BLaER1 treated with 17β-estradiol and CSF1 and Interleukin-3, amounts not matched to agents 10 nM and 100 nM (cell line): ENCODE data around the gene ZNF445.
A peak's percentile ranks its signal among the peaks of the same experiment; 100 is the strongest.

ENCODE experiments used
- H3K27ac ChIP-seq, 11 experiments: shearing (Covaris generic); formaldehyde crosslinking; 2 replicates each; pipeline ENCODE4 v1.8.1; 2022
- H3K27me3 ChIP-seq, 11 experiments: shearing (Covaris generic); formaldehyde crosslinking; 2 replicates each; pipeline ENCODE4 v1.8.1; 2022
- H3K36me3 ChIP-seq, 11 experiments: shearing (Covaris generic); formaldehyde crosslinking; 2 replicates each; pipeline ENCODE4 v1.8.1; 2022
- H3K4me1 ChIP-seq, 10 experiments: shearing (Covaris generic); formaldehyde crosslinking; 2 replicates each; pipeline ENCODE4 v1.8.1; 2022
- H3K4me2 ChIP-seq, 11 experiments: shearing (Covaris generic); formaldehyde crosslinking; 2 replicates each; pipeline ENCODE4 v1.8.1; 2022
- H3K4me3 ChIP-seq, 10 experiments: shearing (Covaris generic); formaldehyde crosslinking; 2 replicates each; pipeline ENCODE4 v1.8.1; 2022
- H3K9ac ChIP-seq, 11 experiments: shearing (Covaris generic); formaldehyde crosslinking; 2 replicates each; pipeline ENCODE4 v1.8.1; 2022
- H3K9me3 ChIP-seq, 11 experiments: shearing (Covaris generic); formaldehyde crosslinking; replicated peaks in 1 of 11; 2 replicates each; pipeline ENCODE4 v1.8.1; 2022
- H4K20me1 ChIP-seq, 11 experiments: shearing (Covaris generic); formaldehyde crosslinking; 2 replicates each; pipeline ENCODE4 v1.8.1; 2022
- Cebpa-rat ChIP-seq, 11 experiments: shearing (Covaris generic); IDR thresholded peaks; 2 replicates each; pipeline ENCODE4 v1.8.1; 2022

The ZNF445 gene

GRCh38 chr3:44477312-44478030, at the start of gene ZNF445:
Gene ZNF445 (minus strand): TSS chr3:44477670. CDS start chr3:44455549, 22,121 bp downstream.
- H3K27ac ChIP-seq = peak within 1 kb of the TSS; percentile 57 to 88 (median 79)
- peak within 1 kb of the TSS; percentile 66 to 84 (median 80) for H3K4me3 ChIP-seq

DNA sequence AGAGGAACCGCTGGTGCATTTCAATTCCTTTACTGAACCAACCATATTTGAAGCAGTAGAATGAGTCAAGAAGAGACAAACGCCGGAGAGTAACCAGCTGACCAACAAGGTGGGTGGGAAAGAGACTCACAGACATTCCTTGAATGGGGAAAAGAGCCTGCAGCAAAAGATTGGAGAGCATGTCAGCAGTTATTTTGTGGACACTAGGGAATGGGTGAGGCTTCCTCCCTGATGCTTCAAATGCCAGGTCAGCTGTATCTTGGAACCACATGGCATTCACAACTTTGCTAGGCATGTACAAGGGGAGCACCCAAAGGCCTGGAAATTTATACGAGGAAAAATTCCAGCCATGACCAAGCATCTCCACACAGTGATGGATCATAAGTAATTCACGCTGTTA, 47.6 kb upstream of the ZNF445 start:
- H3K9ac ChIP-seq = no peak overlapping the region
- TF ChIP-seq Cebpa-rat (IDR thresholded peaks at IDR 0.05) = no peak
- H4K20me1 ChIP-seq = no peaks in the 10 kb centered on the region
- H3K27ac ChIP-seq = no peak overlapping the region
- no peaks in the 10 kb centered on the region for H3K4me1 ChIP-seq
- H3K9me3 ChIP-seq = no peaks in the 10 kb centered on the region
- H3K36me3 ChIP-seq = no peaks in the 10 kb centered on the region
- H3K4me3 ChIP-seq = no peak overlapping the region
- H3K4me2 ChIP-seq = no peak overlapping the region
- H3K27me3 ChIP-seq = no peaks in the 10 kb centered on the region

More at GRCh38 chr3:44477312-44478030, at the start of gene ZNF445:
- no peak for TF ChIP-seq Cebpa-rat (IDR thresholded peaks at IDR 0.05)
- peak within 1 kb of the TSS; percentile 75 to 98 (median 88) for H3K4me2 ChIP-seq
- no peaks in the 10 kb centered on the region for H3K9me3 ChIP-seq
- peak within 1 kb of the TSS; percentile 78 to 88 (median 87) for H3K9ac ChIP-seq
- no peaks in the 10 kb centered on the region for H3K27me3 ChIP-seq
- peaks cover 0 to 45% (median 11%) of the 10 kb centered on the region in 11 experiments; a peak in 14 of 22 replicates for H4K20me1 ChIP-seq
- peaks cover 0 to 3% (median 0%) of the 10 kb centered on the region in 11 experiments; a peak in 2 of 22 replicates for H3K36me3 ChIP-seq
- peaks cover 12 to 22% (median 16%) of the 10 kb centered on the region in 10 experiments for H3K4me1 ChIP-seq

DNA sequence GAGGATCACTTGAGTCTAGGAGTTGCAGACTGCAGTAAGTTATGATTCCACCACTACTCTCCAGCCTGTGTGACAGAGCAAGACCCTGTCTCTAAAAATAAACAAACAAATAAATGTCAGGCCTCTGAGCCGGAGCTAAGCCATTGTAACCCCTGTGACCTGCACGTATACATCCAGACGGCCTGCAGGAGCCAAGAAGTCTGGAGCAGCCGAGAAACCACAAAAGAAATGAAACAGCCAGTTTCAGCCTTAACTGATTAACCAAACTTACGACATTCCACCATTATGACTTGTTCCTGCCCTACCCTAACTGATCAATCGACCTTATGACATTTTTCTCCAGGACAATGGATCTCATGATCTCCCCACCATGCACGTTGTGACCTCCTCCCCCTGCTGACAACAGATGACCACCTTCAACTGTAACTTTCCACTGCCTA, 45.0 kb upstream of the ZNF445 start:
- no peak overlapping the region for H3K27ac ChIP-seq
- H3K4me2 ChIP-seq = no peak overlapping the region
- no peaks in the 10 kb centered on the region for H3K36me3 ChIP-seq
- TF ChIP-seq Cebpa-rat (IDR thresholded peaks at IDR 0.05) = no peak
- H4K20me1 ChIP-seq = no peaks in the 10 kb centered on the region; a peak in 1 of 22 replicates
- no peak overlapping the region for H3K9ac ChIP-seq
- peaks cover 10 to 17% (median 12%) of the 10 kb centered on the region in 10 experiments for H3K4me1 ChIP-seq
- H3K4me3 ChIP-seq = no peak overlapping the region
- H3K9me3 ChIP-seq = no peaks in the 10 kb centered on the region
- no peaks in the 10 kb centered on the region for H3K27me3 ChIP-seq

DNA sequence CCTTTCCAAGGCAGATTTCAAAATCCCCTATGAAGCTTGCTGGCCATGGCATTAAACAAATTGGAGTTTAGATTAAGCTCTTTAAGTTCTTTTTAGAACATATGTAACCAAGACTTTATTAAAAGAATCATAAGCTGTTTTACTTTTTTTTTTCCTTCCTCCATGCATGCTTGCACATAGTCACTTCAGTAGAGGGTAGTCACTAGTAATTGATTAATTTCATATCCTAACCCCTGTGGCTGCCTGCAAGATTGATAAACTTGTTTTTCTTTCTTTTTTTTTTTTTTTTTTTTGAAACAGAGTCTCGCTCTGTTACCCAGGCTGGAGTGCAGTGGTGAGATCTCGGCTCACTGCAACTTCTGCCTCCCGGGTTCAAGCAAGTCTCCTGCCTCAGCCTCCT, 44.3 kb upstream of the ZNF445 start:
- no peak overlapping the region for H3K4me2 ChIP-seq
- no peak overlapping the region for H3K4me3 ChIP-seq
- H3K4me1 ChIP-seq = peaks cover 13 to 25% (median 16%) of the 10 kb centered on the region in 10 experiments
- no peak overlapping the region for H3K9ac ChIP-seq
- H3K27me3 ChIP-seq = no peaks in the 10 kb centered on the region
- no peak overlapping the region for H3K27ac ChIP-seq
- H3K9me3 ChIP-seq = no peaks in the 10 kb centered on the region
- H3K36me3 ChIP-seq = no peaks in the 10 kb centered on the region
- no peaks in the 10 kb centered on the region; a peak in 1 of 22 replicates for H4K20me1 ChIP-seq
- TF ChIP-seq Cebpa-rat (IDR thresholded peaks at IDR 0.05) = no peak

GRCh38 chr3:44518782-44519156, 41.3 kb upstream of the ZNF445 start:
- Histone ChIP-seq H3K4me1 (peaks cover 16 to 33% (median 22%) of the 10 kb centered on the region in 10 experiments), H3K4me2 (peak overlapping the region in 9 of 11 experiments; percentile 44 to 74 (median 51); a peak in 17 of 22 replicates), H3K9ac (no peak overlapping the region), H3K9me3 (no peaks in the 10 kb centered on the region), H3K4me3 (no peak overlapping the region), H3K27ac (peak overlapping the region in 2 of 11 experiments; percentile 41 to 51; a peak in 2 of 22 replicates), H4K20me1 (no peaks in the 10 kb centered on the region; a peak in 1 of 22 replicates), H3K27me3 (no peaks in the 10 kb centered on the region), H3K36me3 (no peaks in the 10 kb centered on the region)
- TF ChIP-seq Cebpa-rat (IDR thresholded peaks at IDR 0.05) = no peak

GRCh38 chr3:44516230-44516629, 38.8 kb upstream of the ZNF445 start:
- Histone ChIP-seq H3K27ac (no peak overlapping the region), H3K4me1 (peaks cover 26 to 46% (median 33%) of the 10 kb centered on the region in 10 experiments), H3K36me3 (no peaks in the 10 kb centered on the region), H3K4me3 (no peak overlapping the region), H3K9me3 (no peaks in the 10 kb centered on the region), H3K27me3 (no peaks in the 10 kb centered on the region), H3K4me2 (0 out of 22 replicates have a peak overlapping the region, but pooled peaks of 1 of the 11 experiments have one; percentile 4), H3K9ac (no peak overlapping the region), H4K20me1 (no peaks in the 10 kb centered on the region; a peak in 1 of 22 replicates)
- no peak for TF ChIP-seq Cebpa-rat (IDR thresholded peaks at IDR 0.05)

- Histone ChIP-seq H3K27me3 (no peaks in the 10 kb centered on the region), H4K20me1 (peaks cover 0 to 15% (median 0%) of the 10 kb centered on the region in 11 experiments; a peak in 5 of 22 replicates), H3K9me3 (peaks cover 0 to 4% (median 2%) of the 10 kb centered on the region in 11 experiments; a peak in 7 of 22 replicates), H3K27ac (no peak overlapping the region), H3K4me2 (no peak overlapping the region), H3K4me1 (peaks cover 38 to 57% (median 45%) of the 10 kb centered on the region in 10 experiments), H3K9ac (no peak overlapping the region), H3K4me3 (no peak overlapping the region), H3K36me3 (peaks cover 0 to 2% (median 0%) of the 10 kb centered on the region in 11 experiments; a peak in 1 of 22 replicates)
- no peak for TF ChIP-seq Cebpa-rat (IDR thresholded peaks at IDR 0.05)
Observed at GRCh38 chr3:44513513-44513912, 36.0 kb upstream of the ZNF445 start.

DNA sequence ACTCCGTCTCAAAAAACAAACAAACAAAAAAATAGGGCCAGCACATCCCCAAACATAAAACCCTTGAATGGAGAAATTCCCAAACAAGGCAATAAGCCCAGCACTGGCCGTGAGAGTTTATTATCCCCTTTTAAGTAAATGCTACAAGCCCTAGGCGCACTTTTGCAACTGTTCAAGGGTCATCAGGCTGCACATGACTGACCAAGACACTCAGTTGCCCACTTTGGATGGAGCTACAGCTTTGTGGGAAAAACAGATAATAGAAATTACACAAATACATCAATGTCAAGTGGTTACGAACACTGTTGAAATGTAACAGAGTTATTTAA, 33.7 kb upstream of the ZNF445 start:
- Histone ChIP-seq H3K4me3 (peak overlapping the region; percentile 85 to 100 (median 94)), H3K4me2 (peak overlapping the region; percentile 66 to 88 (median 83)), H3K4me1 (peaks cover 25 to 34% (median 30%) of the 10 kb centered on the region in 10 experiments), H3K27me3 (no peaks in the 10 kb centered on the region), H3K27ac (peak overlapping the region; percentile 81 to 89 (median 85); a peak in 21 of 22 replicates), H3K9ac (peak overlapping the region; percentile 87 to 97 (median 92)), H3K9me3 (peaks cover 17 to 27% (median 25%) of the 10 kb centered on the region in 11 experiments), H3K36me3 (peaks cover 9 to 26% (median 22%) of the 10 kb centered on the region in 11 experiments), H4K20me1 (peaks cover 0 to 23% (median 0%) of the 10 kb centered on the region in 11 experiments; a peak in 4 of 22 replicates)
- TF ChIP-seq Cebpa-rat (IDR thresholded peaks at IDR 0.05) = no peak

DNA sequence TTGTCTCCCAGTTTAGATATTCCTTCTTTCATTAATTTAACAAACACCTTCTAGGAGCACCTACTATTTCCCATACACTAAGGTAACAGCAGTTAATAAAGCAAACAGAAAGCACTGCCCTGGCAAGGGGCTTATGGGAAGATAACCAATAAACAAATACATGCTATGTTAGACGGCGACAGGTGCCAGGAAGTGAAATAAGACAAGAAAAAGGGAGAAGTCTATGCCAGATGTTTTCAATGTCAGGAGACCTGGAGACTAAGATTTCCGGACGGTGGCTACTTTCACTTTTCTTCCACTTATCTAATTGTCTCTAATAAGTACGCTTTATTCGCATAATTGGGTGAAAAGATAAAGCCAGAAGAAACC, 32.5 kb upstream of the ZNF445 start:
- peak overlapping the region; percentile 81 to 89 (median 85) for H3K27ac ChIP-seq
- H4K20me1 ChIP-seq = peaks cover 0 to 23% (median 0%) of the 10 kb centered on the region in 11 experiments; a peak in 4 of 22 replicates
- TF ChIP-seq Cebpa-rat (IDR thresholded peaks at IDR 0.05) = no peak
- H3K9me3 ChIP-seq = peaks cover 29 to 39% (median 38%) of the 10 kb centered on the region in 11 experiments
- H3K27me3 ChIP-seq = no peaks in the 10 kb centered on the region
- peaks cover 21 to 37% (median 34%) of the 10 kb centered on the region in 11 experiments for H3K36me3 ChIP-seq
- H3K4me2 ChIP-seq = peak overlapping the region; percentile 81 to 92 (median 86)
- H3K4me1 ChIP-seq = peaks cover 22 to 30% (median 27%) of the 10 kb centered on the region in 10 experiments
- peak overlapping the region; percentile 85 to 100 (median 94) for H3K4me3 ChIP-seq
- H3K9ac ChIP-seq = peak overlapping the region; percentile 87 to 97 (median 92)
